NT2/D1 (cell line): ENCODE data around the gene LSP1.
"Not testable (repeated sequence)": the region's sequence is repeated elsewhere in the genome, so short reads cannot be mapped to it uniquely, and the experiment has no call there.

Experiments
- DNase-seq: peaks from one replicate; pipeline ENCODE4 v3.0.0-alpha.2; 2011; ENCODE audit warnings: low read depth, low spot score
- H3K27me3 ChIP-seq: 2 replicates; pipeline ENCODE4 v1.6.0; 2011; ENCODE audit warnings: mild to moderate bottlenecking; ENCODE audit not compliant: insufficient read length, insufficient read depth
- H3K36me3 ChIP-seq: 2 replicates; pipeline ENCODE4 v1.6.1; 2011; ENCODE audit warnings: mild to moderate bottlenecking, low read length, mixed read lengths; ENCODE audit not compliant: insufficient read depth, insufficient read length
- H3K4me1 ChIP-seq: 2 replicates; pipeline ENCODE4 v1.5.1; 2011; ENCODE audit not compliant: insufficient read depth, insufficient read length
- H3K4me3 ChIP-seq: 2 replicates; pipeline ENCODE4 v1.5.1; 2011; ENCODE audit warnings: low read depth; ENCODE audit not compliant: insufficient read length
- H3K9ac ChIP-seq: 2 replicates; pipeline ENCODE4 v1.6.0; 2011; ENCODE audit warnings: low read depth; ENCODE audit not compliant: insufficient read length
- H3K9me3 ChIP-seq: 2 replicates; pipeline ENCODE4 v1.5.1; 2011; ENCODE audit warnings: mild to moderate bottlenecking, low read length; ENCODE audit not compliant: insufficient read depth
- SUZ12 ChIP-seq: IDR thresholded peaks from 2 replicates; pipeline ENCODE4 v1.6.1; 2011; ENCODE audit not compliant: insufficient read length, insufficient read depth; ENCODE audit errors: extremely low read depth
- YY1 ChIP-seq: IDR thresholded peaks from 2 replicates; pipeline ENCODE4 v1.6.1; 2011; ENCODE audit not compliant: insufficient read length, insufficient read depth
- ZNF274 ChIP-seq: IDR thresholded peaks from 2 replicates; pipeline ENCODE4 v1.6.1; 2011; ENCODE audit warnings: mild to moderate bottlenecking, low read depth, low read length

Gene LSP1

GRCh38 chr11:1852877-1853276 is at the start of gene LSP1:
TSS of gene LSP1 (plus strand) at chr11:1853084. CDS start at chr11:1853145, 61 bp downstream.
- Histone ChIP-seq H3K9ac (no peak within 1 kb of the TSS), H3K36me3 (no peaks in the 10 kb centered on the region), H3K9me3 (no peaks in the 10 kb centered on the region), H3K4me3 (no peak within 1 kb of the TSS), H3K4me1 (peaks cover 25% of the 10 kb centered on the region), H3K27me3 (no peaks in the 10 kb centered on the region)
- TF ChIP-seq ZNF274, result no peak
- TF ChIP-seq YY1, result no peak
- TF ChIP-seq SUZ12, result no peak
- no peak for DNase-seq

- H3K9me3 ChIP-seq, result no peaks in the 10 kb centered on the region
- no peak overlapping the region for H3K9ac ChIP-seq
- DNase-seq, result no peak
- no peak overlapping the region for H3K4me3 ChIP-seq
- H3K4me1 ChIP-seq, result no peaks in the 10 kb centered on the region
- TF ChIP-seq ZNF274 (no peak), SUZ12 (no peak), YY1 (no peak)
- H3K36me3 ChIP-seq, result no peaks in the 10 kb centered on the region
- H3K27me3 ChIP-seq, result no peaks in the 10 kb centered on the region
Observed at GRCh38 chr11:1803246-1803645, 49.6 kb upstream of the LSP1 start.

GRCh38 chr11:1803835-1804519 is 48.9 kb upstream of the LSP1 start:
- not testable (repeated sequence) for DNase-seq, H3K4me3 ChIP-seq, H3K9ac ChIP-seq, H3K27me3 ChIP-seq, H3K4me1 ChIP-seq, H3K9me3 ChIP-seq, H3K36me3 ChIP-seq

- no peak overlapping the region for H3K4me3 ChIP-seq
- peaks cover 5% of the 10 kb centered on the region; the same call in 1 of the 2 replicates for H3K9me3 ChIP-seq
- no peaks in the 10 kb centered on the region for H3K36me3 ChIP-seq
- no peaks in the 10 kb centered on the region for H3K4me1 ChIP-seq
- TF ChIP-seq SUZ12 (no peak), YY1 (no peak), ZNF274 (no peak)
- no peaks in the 10 kb centered on the region for H3K27me3 ChIP-seq
- no peak overlapping the region for H3K9ac ChIP-seq
- no peak for DNase-seq
Observed at GRCh38 chr11:1805525-1805924, 47.4 kb upstream of the LSP1 start.

GRCh38 chr11:1807264-1807995 is 45.5 kb upstream of the LSP1 start:
- Histone ChIP-seq H3K9me3 (peaks cover 12% of the 10 kb centered on the region; the same call in 1 of the 2 replicates), H3K27me3 (no peaks in the 10 kb centered on the region), H3K4me1 (no peaks in the 10 kb centered on the region), H3K36me3 (no peaks in the 10 kb centered on the region), H3K4me3 (no peak overlapping the region), H3K9ac (no peak overlapping the region)
- no peak for DNase-seq
- TF ChIP-seq YY1 (no peak), ZNF274 (no peak), SUZ12 (no peak)

- Histone ChIP-seq H3K36me3 (no peaks in the 10 kb centered on the region), H3K4me3 (no peak overlapping the region), H3K9ac (no peak overlapping the region), H3K4me1 (no peaks in the 10 kb centered on the region), H3K27me3 (no peaks in the 10 kb centered on the region), H3K9me3 (peaks cover 16% of the 10 kb centered on the region; the same call in 1 of the 2 replicates)
- DNase-seq, result no peak
- no peak for TF ChIP-seq ZNF274
- TF ChIP-seq YY1, result no peak
- no peak for TF ChIP-seq SUZ12
Observed at GRCh38 chr11:1810761-1811160, 42.1 kb upstream of the LSP1 start.

GRCh38 chr11:1812274-1812673 is 40.6 kb upstream of the LSP1 start:
- H3K27me3 ChIP-seq, result no peaks in the 10 kb centered on the region
- no peaks in the 10 kb centered on the region for H3K36me3 ChIP-seq
- H3K9ac ChIP-seq, result no peak overlapping the region
- H3K4me3 ChIP-seq, result no peak overlapping the region
- TF ChIP-seq YY1, result no peak
- no peak for TF ChIP-seq ZNF274
- TF ChIP-seq SUZ12, result no peak
- H3K4me1 ChIP-seq, result no peaks in the 10 kb centered on the region
- peaks cover 19% of the 10 kb centered on the region; the same call in 1 of the 2 replicates for H3K9me3 ChIP-seq
- DNase-seq, result no peak
